Measurements from ENCODE around the gene MPHOSPH10.
"Not testable (repeated sequence)": the region's sequence is repeated elsewhere in the genome, so short reads cannot be mapped to it uniquely, and the experiment has no call there.

MPHOSPH10 gene

GRCh38 chr2:71122387-71123298 is 7.8 kb upstream of the MPHOSPH10 start:
- DNase-seq (ENCODE audit: low spot score): no peak

GRCh38 chr2:71125506-71126294 is 4.7 kb upstream of the MPHOSPH10 start:
- no peak for DNase-seq (ENCODE audit: low spot score)

DNA sequence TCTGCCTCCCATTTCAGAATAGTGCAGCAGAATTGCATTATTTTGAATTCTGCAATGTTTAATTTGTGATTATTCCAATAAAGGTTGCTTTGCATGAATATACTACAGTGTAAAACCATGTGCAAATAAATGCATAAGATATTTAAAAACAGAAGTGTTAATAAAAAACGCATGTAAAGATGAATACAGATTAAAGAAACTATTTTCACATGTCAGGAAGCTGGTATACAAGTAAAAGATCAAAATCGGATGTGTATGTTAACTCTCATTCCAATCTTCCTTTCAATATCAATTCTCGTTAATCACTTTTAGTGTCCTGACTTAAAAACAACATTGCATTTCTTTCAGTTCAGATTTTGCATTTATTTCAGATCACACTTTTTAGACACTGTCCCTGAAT is 3.5 kb upstream of the MPHOSPH10 start:
- no peak for DNase-seq (ENCODE audit: low spot score)

GRCh38 chr2:71129114-71129901 is 1.1 kb upstream of the MPHOSPH10 start:
- no peak for DNase-seq (ENCODE audit: low spot score)

DNA sequence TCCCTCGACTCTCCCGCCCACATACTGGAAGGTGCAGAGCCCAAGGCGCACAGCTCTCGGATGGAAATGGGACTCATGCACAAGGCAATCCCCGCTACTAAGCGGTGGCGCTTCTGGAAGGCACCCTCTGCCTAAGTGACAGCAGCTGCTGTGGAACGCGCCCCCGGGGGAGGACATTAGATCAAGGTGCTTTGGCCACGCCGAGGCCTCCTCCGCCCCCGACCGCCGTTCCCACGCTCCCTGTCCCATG is 607 bp upstream of the MPHOSPH10 start:
- peak; percentile 60 for DNase-seq (ENCODE audit: low spot score)

DNA sequence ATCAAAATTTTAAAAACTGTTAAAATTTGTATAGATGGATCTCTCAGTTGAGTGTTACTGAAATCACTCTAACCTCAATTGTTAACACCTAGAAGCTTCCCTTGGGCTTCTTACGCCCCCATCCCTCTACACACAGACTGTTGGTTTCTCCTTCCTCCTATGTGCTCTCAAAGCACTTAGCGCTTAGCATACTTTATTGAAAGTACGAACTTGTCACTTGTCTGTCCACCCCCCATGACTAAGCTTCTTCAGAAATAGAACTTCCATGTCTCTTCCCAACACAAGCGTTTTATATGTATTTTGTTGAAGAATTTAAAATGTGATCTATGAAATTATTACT is 441 bp downstream of the MPHOSPH10 start:
- no peak for DNase-seq (ENCODE audit: low spot score)

- DNase-seq (ENCODE audit: low spot score): not testable (repeated sequence)
Measured at GRCh38 chr2:71131387-71132166, 1.1 kb downstream of the MPHOSPH10 start.

- DNase-seq (ENCODE audit: low spot score): no peak
Measured at GRCh38 chr2:71133603-71134002, 3.2 kb downstream of the MPHOSPH10 start.

- DNase-seq (ENCODE audit: low spot score): no peak
Measured at GRCh38 chr2:71136174-71136573, 5.7 kb downstream of the MPHOSPH10 start.

- no peak for DNase-seq (ENCODE audit: low spot score)
Measured at GRCh38 chr2:71143782-71144181, 13.3 kb downstream of the MPHOSPH10 start.

- no peak for DNase-seq (ENCODE audit: low spot score)
Measured at GRCh38 chr2:71148506-71149063, 18.2 kb downstream of the MPHOSPH10 start.

GRCh38 chr2:71150082-71150816 is 19.8 kb downstream of the MPHOSPH10 start:
- DNase-seq (ENCODE audit: low spot score): no peak

DNA sequence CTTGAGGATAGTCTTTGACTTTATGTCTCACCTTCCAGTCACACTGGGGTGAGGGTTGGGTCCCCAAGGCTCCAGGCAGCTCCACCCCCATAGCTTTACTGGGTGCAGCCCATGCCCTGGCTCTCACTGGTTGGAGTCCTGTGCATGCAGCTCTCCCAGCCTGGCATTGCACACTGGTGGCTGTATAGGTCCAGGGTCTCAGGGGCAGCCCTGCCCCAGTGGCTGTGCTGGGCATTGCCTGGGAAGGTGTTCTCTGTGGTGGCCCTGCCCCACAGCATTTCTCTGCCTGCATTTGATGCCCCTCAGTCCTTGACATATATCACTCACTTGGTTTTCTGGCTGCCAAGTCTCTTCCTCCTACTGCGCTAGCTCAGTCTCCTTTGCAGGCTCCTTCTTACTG is 21.2 kb downstream of the MPHOSPH10 start:
- DNase-seq (ENCODE audit: low spot score): no peak

DNA sequence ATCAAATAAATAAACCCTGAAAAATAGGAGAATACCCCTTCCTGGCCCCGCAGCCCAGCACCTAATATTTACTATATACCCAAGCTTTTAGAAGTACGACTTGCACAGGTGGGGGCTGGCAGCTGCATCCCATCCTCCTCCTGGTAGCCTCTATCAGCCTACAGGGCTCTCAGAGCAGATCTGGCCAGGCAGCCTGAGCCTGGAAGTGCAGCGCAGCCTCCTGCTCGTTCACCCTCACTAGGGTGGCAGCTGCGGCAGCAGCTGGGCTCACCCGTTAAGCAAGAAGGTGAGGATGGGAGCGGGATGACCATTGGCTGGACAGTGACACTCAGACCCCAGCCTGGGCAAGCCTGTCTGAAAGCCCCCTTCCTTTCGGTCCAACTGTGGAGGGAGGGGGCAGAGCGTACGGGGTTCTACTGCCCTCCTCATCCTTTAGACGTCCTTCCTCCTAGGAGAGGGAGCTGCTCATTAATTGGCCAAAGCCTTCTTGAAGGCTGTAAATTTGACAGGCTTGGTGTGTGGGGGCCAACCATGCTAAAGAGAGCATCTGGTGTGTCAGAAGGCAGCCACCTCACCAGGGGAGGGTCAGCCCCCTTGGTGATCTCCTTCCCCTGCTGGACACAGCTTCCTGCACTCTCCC is 23.3 kb downstream of the MPHOSPH10 start:
- no peak for DNase-seq (ENCODE audit: low spot score)

GRCh38 chr2:71154279-71154678 is 23.8 kb downstream of the MPHOSPH10 start:
- no peak for DNase-seq (ENCODE audit: low spot score)

DNA sequence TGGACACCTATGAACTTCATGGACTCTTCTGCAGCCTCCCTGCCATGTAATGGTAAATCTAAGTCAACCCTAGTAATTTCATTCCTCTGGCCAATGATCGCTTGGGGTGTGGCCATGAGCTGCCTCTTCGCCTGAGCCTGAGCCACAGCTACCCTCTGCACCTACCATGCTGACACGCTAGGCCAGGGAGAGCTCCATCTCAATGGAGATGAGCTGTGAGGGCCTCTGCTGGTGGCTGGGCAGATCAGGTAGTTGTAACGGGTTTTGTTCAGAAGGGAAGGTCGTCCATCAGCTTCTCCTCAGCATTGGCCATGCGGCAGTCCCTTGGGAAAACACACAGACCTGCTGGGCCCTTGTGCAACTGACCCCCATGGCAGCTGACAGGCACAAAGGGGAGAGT is 24.4 kb downstream of the MPHOSPH10 start:
- DNase-seq (ENCODE audit: low spot score): no peak

GRCh38 chr2:71155846-71156245 is 25.4 kb downstream of the MPHOSPH10 start:
- DNase-seq (ENCODE audit: low spot score): no peak

DNA sequence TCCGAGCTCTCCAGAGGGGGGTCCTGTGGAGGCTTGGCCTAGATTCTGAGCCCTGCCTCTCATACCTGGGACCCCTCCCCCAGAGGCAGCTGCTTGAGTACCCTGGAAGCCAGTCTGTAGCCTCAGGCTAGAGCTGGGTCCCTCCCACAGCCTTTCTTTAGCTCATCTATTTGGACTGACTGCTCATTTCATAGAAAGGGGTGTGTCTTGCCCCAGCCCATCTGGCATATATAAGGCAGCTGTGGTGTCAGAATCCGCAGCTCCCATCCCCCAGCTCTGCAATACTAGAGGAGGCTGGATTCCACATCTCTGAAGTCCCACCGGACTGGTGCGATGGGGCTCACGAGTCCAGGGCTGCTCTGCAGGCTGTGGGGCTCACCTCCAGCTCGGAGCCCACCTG is 26.1 kb downstream of the MPHOSPH10 start:
- no peak for DNase-seq (ENCODE audit: low spot score)

- peak; percentile 44 for DNase-seq (ENCODE audit: low spot score)
Measured at GRCh38 chr2:71157124-71157793, 26.8 kb downstream of the MPHOSPH10 start.

DNA sequence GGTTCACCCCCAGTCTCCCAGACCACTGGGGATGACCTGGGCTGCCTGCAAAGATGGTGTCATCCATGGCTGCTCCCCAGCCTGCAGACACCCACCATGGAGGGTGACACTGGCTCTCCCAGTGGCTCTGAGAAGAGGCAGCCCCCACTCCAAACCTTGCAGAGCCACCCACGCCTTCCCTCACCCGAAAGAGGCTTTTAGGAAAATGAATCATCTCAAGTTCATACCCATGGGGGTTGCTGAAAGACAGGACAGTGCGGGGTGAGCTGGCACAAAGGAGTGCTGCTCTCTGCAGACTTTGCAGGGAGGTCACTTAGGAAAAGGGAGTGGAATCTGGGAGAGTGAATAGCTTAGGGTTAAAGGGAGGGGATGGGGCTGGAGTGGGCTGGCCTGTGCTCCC is 36.4 kb downstream of the MPHOSPH10 start:
- DNase-seq (ENCODE audit: low spot score): no peak

Measured in AG08395 (cell line).